CD4-positive, alpha-beta T cell (primary cell): ENCODE data around the gene BTN3A1. TPM values are rescaled to one million over a fixed set of nuclear protein-coding genes. Genes with fewer than 3 reads are reported as not detected.
"Not testable (repeated sequence)": the region's sequence is repeated elsewhere in the genome, so short reads cannot be mapped to it uniquely, and the experiment has no call there.

ENCODE experiments used
- ATAC-seq: fragments of 200-7000 bp; cut with Tn5 transposase; one replicate; pipeline ENCODE4 v1.10.0; 2022; ENCODE audit warnings: mild to moderate bottlenecking; ENCODE audit not compliant: poor library complexity
- CTCF ChIA-PET: fragments of 350-600 bp; sonication (Branson Sonifier 250); formaldehyde crosslinking; loops from one replicate; lab custom pipeline; 2021; ENCODE audit warnings: antibody characterized with exemption, inconsistent platforms; lab: Charles Lee
- POLR2A ChIA-PET: fragments of 350-600 bp; sonication (Branson Sonifier 250); formaldehyde crosslinking; loops from one replicate; lab custom pipeline; 2021; ENCODE audit warnings: antibody characterized with exemption, inconsistent platforms; lab: Charles Lee
- DNase-seq, 14 experiments: peaks; one replicate each; pipeline ENCODE4 v3.0.0-alpha.2; 2013 to 2020; ENCODE audit warnings: mixed read lengths in 2 of 14
- H3K27ac ChIP-seq, 2 donors: one replicate each; pipeline versions ENCODE4 v1.5.1 to v1.7.0; 2013; ENCODE audit warnings: low read length in 2 of 2, low read depth in 1 of 2, mild to moderate bottlenecking in 1 of 2
- H3K27me3 ChIP-seq, 2 experiments: 1 replicate in 1 of 2; 2 replicates in 1 of 2; pipeline versions ENCODE4 v1.6.1 to v1.7.0; 2013; ENCODE audit warnings: low read length in 2 of 2, control low read depth in 1 of 2, mild to moderate bottlenecking in 1 of 2, moderate library complexity in 1 of 2; ENCODE audit not compliant: insufficient read depth in 2 of 2, control insufficient read depth in 1 of 2
- H3K36me3 ChIP-seq: one replicate; pipeline ENCODE4 v1.6.1; 2013; ENCODE audit warnings: low read length, control low read depth; ENCODE audit not compliant: insufficient read depth
- H3K4me1 ChIP-seq: one replicate; pipeline ENCODE4 v1.6.1; 2013; ENCODE audit warnings: low read length, control low read depth; ENCODE audit not compliant: insufficient read depth
- H3K4me3 ChIP-seq: one replicate; pipeline ENCODE4 v1.5.1; 2013; ENCODE audit warnings: mild to moderate bottlenecking, low read length, moderate library complexity
- H3K9me3 ChIP-seq, 2 experiments: 1 replicate in 1 of 2; 2 replicates in 1 of 2; pipeline versions ENCODE4 v1.6.1 to v1.7.0; 2013; ENCODE audit warnings: low read length in 2 of 2, mild to moderate bottlenecking in 2 of 2, control low read depth in 1 of 2, moderate library complexity in 1 of 2; ENCODE audit not compliant: control insufficient read depth in 1 of 2, insufficient read depth in 1 of 2
- H3K27ac Mint-ChIP-seq: one replicate; pipeline ENCODE4 v1.8.0; 2020; ENCODE audit warnings: mixed read lengths
- H3K27me3 Mint-ChIP-seq: one replicate; pipeline ENCODE4 v1.8.0; 2021; ENCODE audit warnings: mixed read lengths
- H3K36me3 Mint-ChIP-seq: one replicate; pipeline ENCODE4 v1.8.0; 2021; ENCODE audit warnings: low read depth, mixed read lengths
- H3K4me1 Mint-ChIP-seq: one replicate; pipeline ENCODE4 v1.8.0; 2021; ENCODE audit warnings: low read depth, mixed read lengths
- H3K4me3 Mint-ChIP-seq: one replicate; pipeline ENCODE4 v1.8.0; 2020; ENCODE audit warnings: mild to moderate bottlenecking, mixed read lengths
- H3K9me3 Mint-ChIP-seq: one replicate; pipeline ENCODE4 v1.8.0; 2020; ENCODE audit warnings: mixed read lengths
- intact Hi-C, 2 experiments: fragments of 100-400 bp; cut with DNase I in 1 of 2; cut with micrococcal nuclease in 1 of 2; formaldehyde crosslinking; loops; one replicate each; pipeline versions ENCODE4 v1.15.1 to v1.9.0; 2023 to 2025; cut with DNase I, micrococcal nuclease
- total RNA-seq, 174 experiments: library from RNA in 2 of 174; stranded (reverse) in 2 of 174; gene quantifications; one replicate each; pipeline ENCODE4 v1.2.3 and lab custom pipeline; 2021 to 2026
- TF ChIP-seq, protein P1 (sequence below): fragments of 200-600 bp; IDR thresholded peaks from one replicate; pipeline ENCODE4 v1.8.0; 2022; ENCODE audit warnings: antibody characterized with exemption, mild to moderate bottlenecking

Gene BTN3A1
- total RNA-seq, 2 experiments from 2014 or later = 109 TPM

DNA sequence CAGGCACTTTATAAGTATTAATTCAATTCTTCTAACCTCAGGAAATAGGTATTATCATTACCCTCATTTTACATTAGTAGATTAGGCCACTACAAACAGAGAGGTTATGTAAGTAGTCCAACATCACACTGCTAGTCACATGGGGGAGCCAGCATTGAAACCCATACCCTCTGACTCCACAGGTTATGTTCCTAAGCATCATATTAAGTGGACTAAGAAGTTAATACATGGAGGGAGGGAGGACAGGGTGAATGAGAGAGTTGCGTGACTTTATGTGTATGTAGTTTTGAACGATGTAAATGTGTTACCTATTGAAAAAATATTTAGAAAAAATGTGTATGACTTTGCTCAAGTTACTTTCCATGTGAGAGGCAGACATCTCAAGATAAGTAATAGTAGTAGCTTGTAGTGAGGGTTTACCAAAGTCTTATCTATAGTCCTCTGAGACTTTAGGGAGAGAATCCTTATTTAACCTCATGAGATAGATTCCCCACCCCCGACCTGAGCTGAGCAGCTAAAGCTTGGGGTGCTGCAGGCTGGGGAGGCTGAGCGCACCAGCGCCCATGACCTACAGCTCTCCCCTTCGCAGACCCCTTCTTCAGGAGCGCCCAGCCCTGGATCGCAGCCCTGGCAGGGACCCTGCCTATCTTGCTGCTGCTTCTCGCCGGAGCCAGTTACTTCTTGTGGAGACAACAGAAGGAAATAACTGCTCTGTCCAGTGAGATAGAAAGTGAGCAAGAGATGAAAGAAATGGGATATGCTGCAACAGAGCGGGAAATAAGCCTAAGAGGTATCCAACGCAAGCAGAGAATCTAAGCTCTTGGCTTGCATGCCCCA is 29.5 kb upstream of the BTN3A1 start:
- ChIA-PET POLR2A (interaction anchor here (1.5 kb wide), 1 partner anchor 50 kb away, joined by 4 read pairs; no protein-coding TSS in a partner anchor), CTCF (no interaction called here)
- peaks cover 67% of the 10 kb centered on the region for H3K36me3 ChIP-seq
- intact Hi-C loops = no loop called here
- peaks cover 51% of the 10 kb centered on the region for H3K4me1 Mint-ChIP-seq
- no peaks in the 10 kb centered on the region for H3K9me3 Mint-ChIP-seq
- peaks cover 31% of the 10 kb centered on the region for H3K4me1 ChIP-seq
- H3K27ac Mint-ChIP-seq = peak overlapping the region; percentile 80
- H3K4me3 ChIP-seq = no peak overlapping the region
- no peak overlapping the region for H3K4me3 Mint-ChIP-seq
- H3K36me3 Mint-ChIP-seq = peaks cover 88% of the 10 kb centered on the region
- DNase-seq = no peak
- H3K9me3 ChIP-seq = no peaks in the 10 kb centered on the region
- no peak overlapping the region for H3K27ac ChIP-seq
- no peaks in the 10 kb centered on the region for H3K27me3 ChIP-seq
- H3K27me3 Mint-ChIP-seq = no peaks in the 10 kb centered on the region
- TF ChIP-seq, protein P1, sequence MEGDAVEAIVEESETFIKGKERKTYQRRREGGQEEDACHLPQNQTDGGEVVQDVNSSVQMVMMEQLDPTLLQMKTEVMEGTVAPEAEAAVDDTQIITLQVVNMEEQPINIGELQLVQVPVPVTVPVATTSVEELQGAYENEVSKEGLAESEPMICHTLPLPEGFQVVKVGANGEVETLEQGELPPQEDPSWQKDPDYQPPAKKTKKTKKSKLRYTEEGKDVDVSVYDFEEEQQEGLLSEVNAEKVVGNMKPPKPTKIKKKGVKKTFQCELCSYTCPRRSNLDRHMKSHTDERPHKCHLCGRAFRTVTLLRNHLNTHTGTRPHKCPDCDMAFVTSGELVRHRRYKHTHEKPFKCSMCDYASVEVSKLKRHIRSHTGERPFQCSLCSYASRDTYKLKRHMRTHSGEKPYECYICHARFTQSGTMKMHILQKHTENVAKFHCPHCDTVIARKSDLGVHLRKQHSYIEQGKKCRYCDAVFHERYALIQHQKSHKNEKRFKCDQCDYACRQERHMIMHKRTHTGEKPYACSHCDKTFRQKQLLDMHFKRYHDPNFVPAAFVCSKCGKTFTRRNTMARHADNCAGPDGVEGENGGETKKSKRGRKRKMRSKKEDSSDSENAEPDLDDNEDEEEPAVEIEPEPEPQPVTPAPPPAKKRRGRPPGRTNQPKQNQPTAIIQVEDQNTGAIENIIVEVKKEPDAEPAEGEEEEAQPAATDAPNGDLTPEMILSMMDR = no peak
- no peak for ATAC-seq

DNA sequence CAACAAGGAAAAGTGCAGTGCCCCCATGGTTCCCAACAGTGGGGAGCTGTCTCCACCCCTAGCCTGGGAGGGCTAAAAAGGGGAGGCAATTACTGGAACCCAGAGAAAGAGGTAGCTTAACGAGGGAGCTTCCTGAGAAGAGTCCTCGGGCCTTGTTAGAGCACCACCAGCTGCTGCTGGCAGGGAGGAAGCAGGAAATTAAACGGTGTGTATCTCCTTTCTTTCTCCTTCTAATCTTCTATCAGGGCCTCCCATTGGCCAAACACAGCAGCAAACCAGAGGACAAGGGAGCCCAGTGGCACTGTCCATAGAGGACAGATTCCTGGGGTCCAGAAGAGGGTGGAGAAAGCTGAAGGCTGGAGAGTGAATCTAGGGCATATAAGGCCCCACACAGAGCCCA is 26.8 kb upstream of the BTN3A1 start:
- CTCF ChIA-PET = interaction anchor here (1.3 kb wide), 1 partner anchor 16 kb away, joined by 4 read pairs; no protein-coding TSS in a partner anchor
- intact Hi-C loops = no loop called here
- Mint-ChIP-seq H3K27me3 (no peaks in the 10 kb centered on the region), H3K27ac (peak overlapping the region; percentile 80), H3K9me3 (no peaks in the 10 kb centered on the region), H3K4me3 (no peak overlapping the region), H3K36me3 (peaks cover 80% of the 10 kb centered on the region), H3K4me1 (peaks cover 44% of the 10 kb centered on the region)
- ATAC-seq (no peak), DNase-seq (peak in 1 of 14 experiments; percentile 25)
- Histone ChIP-seq H3K27ac (peak overlapping the region; percentile 16 to 52), H3K9me3 (no peaks in the 10 kb centered on the region), H3K27me3 (no peaks in the 10 kb centered on the region), H3K4me1 (peaks cover 16% of the 10 kb centered on the region), H3K36me3 (peaks cover 54% of the 10 kb centered on the region), H3K4me3 (no peak overlapping the region)
- POLR2A ChIA-PET = no interaction called here
- TF ChIP-seq, protein P1 = no peak

DNA sequence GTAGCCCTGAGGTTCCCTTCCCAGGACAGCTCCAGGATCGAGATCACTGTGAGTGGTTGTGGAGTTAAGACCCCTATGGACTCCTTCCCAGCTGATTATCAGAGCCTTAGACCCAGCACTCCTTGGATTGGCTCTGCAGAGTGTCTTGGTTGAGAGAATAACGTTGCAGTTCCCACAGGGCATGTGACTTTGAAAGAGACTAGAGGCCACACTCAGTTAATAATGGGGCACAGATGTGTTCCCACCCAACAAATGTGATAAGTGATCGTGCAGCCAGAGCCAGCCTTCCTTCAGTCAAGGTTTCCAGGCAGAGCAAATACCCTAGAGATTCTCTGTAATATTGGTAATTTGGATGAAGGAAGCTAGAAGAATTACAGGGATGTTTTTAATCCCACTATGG is 24.4 kb upstream of the BTN3A1 start:
- no peaks in the 10 kb centered on the region for H3K27me3 Mint-ChIP-seq
- Histone ChIP-seq H3K9me3 (no peaks in the 10 kb centered on the region), H3K36me3 (peaks cover 35% of the 10 kb centered on the region), H3K27ac (no peak overlapping the region), H3K4me1 (peaks cover 9% of the 10 kb centered on the region), H3K4me3 (no peak overlapping the region), H3K27me3 (no peaks in the 10 kb centered on the region)
- CTCF ChIA-PET = no interaction called here
- intact Hi-C loops = no loop called here
- TF ChIP-seq, protein P1 = no peak
- no peaks in the 10 kb centered on the region for H3K9me3 Mint-ChIP-seq
- peaks cover 56% of the 10 kb centered on the region for H3K36me3 Mint-ChIP-seq
- peak overlapping the region; percentile 80 for H3K27ac Mint-ChIP-seq
- H3K4me1 Mint-ChIP-seq = peaks cover 35% of the 10 kb centered on the region
- POLR2A ChIA-PET = interaction anchor here (0.8 to 1.5 kb wide), 3 partner anchors 11 to 176 kb away, joined by 3 to 6 read pairs (median 3); no protein-coding TSS in a partner anchor
- H3K4me3 Mint-ChIP-seq = no peak overlapping the region
- DNase-seq (no peak), ATAC-seq (no peak)

DNA sequence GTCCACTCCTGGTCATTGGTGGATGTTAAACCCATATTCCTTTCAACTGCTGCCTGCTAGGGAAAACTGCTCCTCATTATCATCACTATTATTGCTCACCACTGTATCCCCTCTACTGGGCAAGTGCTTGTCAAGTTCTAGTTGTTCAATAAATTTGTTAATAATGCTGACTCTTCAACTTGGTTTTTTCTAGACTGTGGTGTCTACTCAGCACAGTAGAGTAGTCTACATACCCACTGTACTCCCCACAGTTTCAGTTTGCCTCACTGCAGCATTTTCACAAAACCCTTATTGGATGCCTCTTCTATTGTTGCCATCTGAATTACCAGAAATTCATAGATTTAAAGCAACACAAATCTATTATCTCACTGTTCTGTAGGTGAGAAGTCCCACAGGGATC is 23.9 kb upstream of the BTN3A1 start:
- H3K27me3 Mint-ChIP-seq, intact Hi-C loops, H3K27me3 ChIP-seq, H3K27ac ChIP-seq, H3K9me3 Mint-ChIP-seq, H3K9me3 ChIP-seq, H3K4me3 ChIP-seq, H3K4me3 Mint-ChIP-seq, ATAC-seq, CTCF ChIA-PET, DNase-seq, H3K4me1 ChIP-seq: not testable (repeated sequence)
- peaks cover 39% of the 10 kb centered on the region for H3K4me1 Mint-ChIP-seq
- H3K36me3 Mint-ChIP-seq = peaks cover 55% of the 10 kb centered on the region
- POLR2A ChIA-PET = interaction anchor here (1.5 kb wide), 1 partner anchor 12 kb away, joined by 6 read pairs; no protein-coding TSS in a partner anchor
- H3K27ac Mint-ChIP-seq = peak overlapping the region; percentile 80
- peaks cover 31% of the 10 kb centered on the region for H3K36me3 ChIP-seq
